ENCODE measurements around the gene AACS.

The AACS gene

GRCh38 chr12:125065021-125065918 lies at the start of gene AACS:
AACS (plus strand) TSS chr12:125065435; CDS start chr12:125065585, 150 bp downstream.
- TF ChIP-seq CTCF (IDR thresholded peaks at IDR 0.05; ENCODE audit: extremely low read depth, missing control alignments) = no peak
- DNase-seq (ENCODE audit: low spot score) = peak; percentile 99

- DNase-seq (ENCODE audit: low spot score) = no peak
- TF ChIP-seq CTCF (IDR thresholded peaks at IDR 0.05; ENCODE audit: extremely low read depth, missing control alignments) = no peak
These were observed 49.4 kb upstream of the AACS start for GRCh38 chr12:125015680-125016310.

- DNase-seq (ENCODE audit: low spot score) = no peak
- TF ChIP-seq CTCF (IDR thresholded peaks at IDR 0.05; ENCODE audit: extremely low read depth, missing control alignments) = no peak
These were observed 47.4 kb upstream of the AACS start for GRCh38 chr12:125017801-125018200.

DNA sequence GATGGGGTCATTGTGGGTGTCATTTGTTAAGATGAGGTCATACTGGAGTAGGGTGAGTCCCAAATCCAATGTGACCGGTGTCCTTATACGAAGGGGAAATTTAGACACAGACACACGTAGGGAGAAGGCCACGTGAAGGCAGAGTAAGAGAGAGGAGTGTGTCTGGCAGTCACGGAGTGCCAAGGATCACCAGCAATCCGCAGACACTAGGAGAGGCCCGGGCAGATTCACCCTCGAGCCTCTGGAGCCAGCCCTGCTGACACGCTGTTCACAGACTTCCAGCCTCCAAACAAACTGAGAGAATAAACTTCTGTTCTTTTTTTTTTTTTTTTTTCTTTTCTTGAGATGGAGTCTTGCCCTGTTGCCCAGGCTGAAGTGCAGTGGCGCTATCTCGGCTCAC lies 46.9 kb upstream of the AACS start:
- no peak for TF ChIP-seq CTCF (IDR thresholded peaks at IDR 0.05; ENCODE audit: extremely low read depth, missing control alignments)
- no peak for DNase-seq (ENCODE audit: low spot score)

DNA sequence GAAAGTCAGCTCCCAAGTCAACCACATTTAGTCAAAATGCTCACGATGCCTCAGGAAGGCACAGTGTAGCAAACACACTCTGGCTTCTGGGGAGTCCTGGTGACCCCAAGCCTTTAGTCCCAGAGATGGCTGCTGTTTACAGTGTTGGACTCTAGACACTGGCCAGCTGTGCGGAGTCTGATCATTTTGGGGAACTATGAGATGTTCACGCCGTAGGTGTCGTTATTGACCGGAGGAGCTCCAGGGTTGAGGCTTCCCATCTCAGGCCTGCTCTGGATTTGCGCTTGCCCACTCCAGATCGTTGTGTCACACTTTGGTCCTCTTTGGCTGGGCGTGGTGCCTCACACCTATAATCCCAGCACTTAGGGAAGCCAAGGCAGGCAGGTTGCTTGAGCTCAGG lies 44.1 kb upstream of the AACS start:
- no peak for TF ChIP-seq CTCF (IDR thresholded peaks at IDR 0.05; ENCODE audit: extremely low read depth, missing control alignments)
- DNase-seq (ENCODE audit: low spot score) = no peak

GRCh38 chr12:125021771-125022170 lies 43.5 kb upstream of the AACS start:
- no peak for DNase-seq (ENCODE audit: low spot score)
- no peak for TF ChIP-seq CTCF (IDR thresholded peaks at IDR 0.05; ENCODE audit: extremely low read depth, missing control alignments)

- DNase-seq (ENCODE audit: low spot score) = no peak
These were observed 42.2 kb upstream of the AACS start for GRCh38 chr12:125023065-125023464.

More at GRCh38 chr12:125023065-125023464, 42.2 kb upstream of the AACS start:
- no peak for TF ChIP-seq CTCF (IDR thresholded peaks at IDR 0.05; ENCODE audit: extremely low read depth, missing control alignments)

Measured in GM20000 (cell line).